ENCODE results near the gene DNMT3L.
A peak's percentile ranks its signal among the peaks of the same experiment; 100 is the strongest.
"Not testable (repeated sequence)": the region's sequence is repeated elsewhere in the genome, so short reads cannot be mapped to it uniquely, and the experiment has no call there.

The DNMT3L gene

DNA sequence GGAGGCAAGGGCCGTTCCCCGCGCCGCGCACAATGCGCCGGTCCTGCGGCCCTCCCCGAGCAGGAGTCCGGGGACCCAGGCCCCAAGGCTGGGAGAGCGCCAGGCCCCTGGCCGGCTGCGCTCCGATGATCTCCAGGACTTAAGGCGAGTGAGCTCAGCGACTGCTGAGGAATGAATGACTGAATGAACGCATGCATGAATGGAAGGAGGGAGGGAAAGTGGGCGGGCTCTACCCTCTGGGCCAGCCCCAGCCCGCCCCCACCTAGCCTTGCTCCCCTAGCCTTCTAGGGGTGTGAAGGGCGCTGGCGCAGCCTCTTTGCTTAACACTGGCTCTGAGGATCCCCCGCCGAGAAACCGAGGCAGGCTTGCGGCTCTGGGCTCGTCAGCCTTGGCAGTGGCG is 20.4 kb downstream of the DNMT3L start:
- not testable (repeated sequence) for DNase-seq

DNA sequence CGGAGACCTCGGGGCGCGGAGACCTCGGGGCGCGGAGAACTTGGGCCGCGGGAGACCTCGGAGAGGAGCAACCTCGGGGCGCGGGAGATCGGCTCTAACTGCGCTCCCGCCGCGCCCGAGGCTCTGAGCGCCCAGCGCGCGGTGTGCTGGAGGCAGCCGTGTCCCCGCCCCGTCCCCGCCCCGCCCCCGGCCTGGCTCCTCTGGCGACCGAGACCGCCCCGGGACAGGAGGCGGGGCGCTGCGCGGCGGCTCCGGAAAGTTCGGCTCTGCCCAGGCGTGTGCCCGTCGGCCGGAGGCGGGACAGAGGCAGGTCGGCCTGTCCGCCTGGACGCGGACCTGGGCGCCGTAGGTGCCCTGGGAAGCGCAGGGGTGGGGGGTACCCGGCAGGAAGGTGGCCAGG is 20.9 kb downstream of the DNMT3L start, which contains the start of gene ICOSLG:
Gene ICOSLG, minus strand, starts transcription at position 102 of the 400 bp plus-strand sequence. CDS start 126 bp downstream, outside the sequence.
- not testable (repeated sequence) for DNase-seq

DNA sequence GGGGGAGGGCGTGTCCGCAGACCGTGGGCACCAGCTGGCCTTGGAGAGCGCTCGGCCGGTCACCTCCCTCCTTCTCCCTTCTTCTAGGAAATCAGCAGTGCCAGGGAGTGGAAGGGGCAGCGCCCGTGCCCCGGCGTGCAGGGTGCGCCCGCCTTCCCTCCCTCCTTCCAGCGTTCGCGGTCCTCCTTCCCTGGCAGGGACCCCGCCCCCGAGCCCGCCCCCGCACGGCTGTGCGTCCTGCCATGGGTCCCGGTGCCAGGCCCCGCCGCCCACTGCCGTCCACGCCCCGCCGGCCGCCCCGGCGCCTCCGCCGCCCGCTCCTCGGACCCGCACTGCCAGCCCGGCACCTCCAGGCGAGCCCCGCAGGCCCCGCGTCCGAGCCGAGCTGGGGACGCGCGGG is 21.3 kb downstream of the DNMT3L start:
- not testable (repeated sequence) for DNase-seq

DNA sequence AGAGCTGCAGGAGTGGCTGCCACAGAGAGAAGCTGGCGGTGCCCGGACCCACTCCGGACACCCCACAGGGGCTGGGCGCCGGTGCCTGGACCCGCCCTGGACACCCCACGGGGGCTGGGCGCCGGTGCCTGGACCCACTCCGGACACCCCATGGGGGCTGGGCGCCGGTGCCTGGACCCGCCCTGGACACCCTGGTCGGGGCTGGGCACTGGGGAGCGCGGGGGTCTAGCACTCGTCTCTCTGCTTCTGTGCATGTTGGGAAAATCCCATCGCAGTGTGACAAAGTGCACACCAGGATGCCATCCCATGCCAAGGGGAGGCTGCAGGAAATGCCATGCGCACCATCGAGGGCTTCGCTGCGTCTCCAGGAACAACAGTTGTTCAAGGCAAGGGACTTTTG is 32.1 kb downstream of the DNMT3L start:
- not testable (repeated sequence) for DNase-seq

DNA sequence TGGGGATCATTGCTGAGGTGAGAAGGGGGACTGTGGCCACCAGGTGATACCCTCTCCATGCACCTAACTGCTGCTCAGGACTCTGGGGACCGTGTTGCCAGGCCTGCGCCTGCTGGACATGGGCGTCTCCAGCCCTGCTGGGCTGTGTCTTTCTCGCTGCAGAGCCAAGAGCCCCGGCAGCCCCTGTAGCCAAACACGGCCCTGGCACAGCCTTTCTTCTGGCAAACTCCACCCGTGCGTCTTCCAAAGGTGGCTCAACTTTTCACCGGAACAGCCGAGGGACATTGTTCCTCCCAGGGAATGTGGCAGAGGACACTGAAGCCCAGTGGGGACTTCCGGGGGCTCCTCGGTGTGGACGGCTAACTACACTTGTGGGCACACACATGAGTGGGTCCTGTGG is 33.6 kb downstream of the DNMT3L start:
- DNase-seq, result not testable (repeated sequence)

- DNase-seq, result not testable (repeated sequence)
Observed at GRCh38 chr21:44227614-44228013, 34.1 kb downstream of the DNMT3L start.

DNA sequence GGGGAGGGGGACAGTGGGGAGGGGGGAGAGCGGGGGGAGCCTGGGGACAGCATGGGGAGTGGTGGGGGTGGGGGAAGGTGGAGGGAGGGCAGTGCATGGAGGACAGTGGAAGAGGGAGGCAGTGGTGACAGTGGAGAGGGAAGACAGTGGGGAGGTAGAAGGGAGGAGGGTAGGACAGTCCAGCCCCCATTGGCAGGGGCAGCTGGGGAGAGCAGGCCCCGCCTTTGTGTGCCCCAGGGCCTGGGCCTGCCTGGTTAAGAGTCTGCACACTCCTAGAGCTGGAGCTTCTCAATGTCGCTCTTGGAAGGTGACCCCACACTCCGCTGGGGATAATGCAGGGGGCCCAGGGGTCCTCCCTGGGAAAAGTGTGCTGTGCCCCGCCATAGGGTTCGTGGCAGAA is 36.1 kb downstream of the DNMT3L start:
- DNase-seq, result not testable (repeated sequence)

GRCh38 chr21:44223334-44223733 is 38.4 kb downstream of the DNMT3L start:
- not testable (repeated sequence) for DNase-seq

DNA sequence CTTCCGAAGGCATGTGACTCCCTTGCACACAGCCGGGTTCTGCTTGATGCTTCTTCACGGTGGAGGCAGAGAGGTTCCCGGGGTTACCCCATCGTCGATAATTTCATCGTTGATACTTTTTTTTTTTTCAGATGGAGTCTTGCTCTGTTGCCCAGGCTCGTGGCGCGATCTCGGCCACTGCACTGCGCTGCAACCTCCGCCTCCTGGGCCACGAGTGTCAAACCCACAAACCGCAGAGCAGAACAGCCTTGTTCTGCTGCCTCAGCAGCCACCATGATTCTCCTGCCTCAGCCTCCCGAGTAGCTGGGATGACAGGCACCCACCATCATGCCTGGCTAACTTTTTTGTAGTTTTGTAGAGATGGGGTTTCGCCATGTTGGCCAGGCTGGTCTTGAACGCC is 41.0 kb downstream of the DNMT3L start:
- not testable (repeated sequence) for DNase-seq

DNA sequence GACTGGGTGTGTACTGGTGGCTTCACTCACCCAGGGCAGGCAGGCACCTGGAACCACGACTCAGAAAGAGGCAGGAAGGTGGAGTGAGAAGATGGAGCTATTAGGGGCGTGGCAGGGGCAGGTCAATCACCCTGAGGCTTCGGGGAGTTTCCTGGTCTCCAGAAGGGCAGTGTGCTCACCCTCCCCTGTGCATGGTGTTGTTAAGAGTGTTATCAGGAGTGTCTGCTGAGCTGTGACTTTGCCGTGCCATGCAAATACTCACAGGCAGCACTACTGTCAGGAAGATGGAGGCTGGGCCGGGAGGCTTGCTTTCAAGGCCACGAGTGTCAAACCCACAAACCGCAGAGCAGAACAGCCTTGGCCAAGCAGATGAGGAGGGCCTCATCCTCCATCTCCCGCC is 43.2 kb downstream of the DNMT3L start:
- DNase-seq, result not testable (repeated sequence)

DNA sequence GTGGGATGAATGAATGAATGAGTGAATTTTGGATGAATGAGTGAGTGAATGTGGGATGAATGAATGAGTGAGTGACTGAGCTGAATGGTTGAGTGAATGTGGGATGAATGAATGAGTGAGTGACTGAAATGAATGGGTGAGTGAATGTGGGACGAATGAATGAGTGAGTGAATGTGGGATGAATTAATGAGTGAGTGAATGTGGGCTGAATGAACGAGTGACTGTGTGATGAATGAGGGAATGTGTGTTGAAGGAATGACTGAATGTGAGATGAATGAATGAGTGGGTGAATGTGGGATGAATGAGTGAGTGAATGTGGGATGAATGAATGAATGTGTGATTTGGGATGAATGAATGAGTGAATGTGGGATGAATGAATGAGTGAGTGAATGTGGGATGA is 49.7 kb downstream of the DNMT3L start:
- not testable (repeated sequence) for DNase-seq

DNA sequence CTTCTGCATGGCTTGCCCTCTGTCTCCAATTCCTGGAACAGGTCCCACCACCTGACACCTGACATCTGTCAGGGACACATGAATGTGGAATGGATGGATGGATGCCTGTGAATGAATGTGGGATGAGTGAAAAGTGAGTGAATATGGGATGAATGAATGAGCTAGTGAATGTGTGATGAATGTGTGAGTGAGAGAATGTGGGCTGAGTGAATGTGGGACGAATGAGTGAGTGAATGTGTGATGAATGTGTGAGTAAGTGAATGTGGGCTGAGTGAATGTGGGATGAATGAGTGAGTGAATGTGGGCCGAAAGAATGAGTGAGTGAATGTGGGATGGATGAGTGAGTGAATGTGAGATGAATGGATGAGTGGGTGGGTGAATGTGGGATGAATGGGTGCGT is 50.1 kb downstream of the DNMT3L start:
- DNase-seq, result not testable (repeated sequence)

DNA sequence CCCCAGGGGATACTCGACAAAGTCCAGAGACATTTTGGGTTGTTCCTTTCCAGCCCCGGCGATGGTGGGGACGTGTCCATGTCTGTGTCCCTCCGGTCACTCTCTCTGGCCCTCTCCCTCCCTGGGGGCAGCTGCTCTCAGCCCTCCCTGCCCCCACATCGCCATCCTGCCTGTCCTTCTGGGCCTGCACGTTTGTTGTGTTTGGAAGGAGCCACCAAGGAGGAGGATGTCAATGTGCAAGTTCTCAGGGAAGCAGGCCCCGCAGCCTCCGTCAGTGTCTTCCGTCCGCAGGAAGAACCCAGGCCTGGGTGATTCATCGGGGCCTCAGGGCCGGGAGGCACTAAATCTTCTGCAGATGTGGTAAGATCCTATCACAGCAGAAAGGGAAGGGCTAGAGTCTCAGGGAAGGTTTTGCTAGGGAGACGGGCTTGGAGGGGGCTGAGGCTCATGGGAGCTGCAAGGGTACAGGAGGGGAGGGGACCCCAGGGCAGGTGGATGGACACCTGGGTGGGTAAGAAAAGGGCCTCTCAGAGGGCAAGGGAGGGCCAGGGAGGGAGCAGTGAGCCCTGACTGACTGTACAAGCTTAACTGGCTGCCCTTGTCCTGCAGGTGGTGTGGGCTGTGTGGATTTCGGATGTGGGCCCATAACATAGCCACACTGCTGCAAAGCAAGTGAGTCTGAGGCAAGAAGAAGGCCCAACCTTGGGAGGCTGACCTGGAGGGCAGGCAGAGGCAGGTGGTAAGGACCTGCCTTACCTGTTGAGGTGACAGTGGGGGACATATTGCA is 53.6 kb downstream of the DNMT3L start:
- not testable (repeated sequence) for DNase-seq

GRCh38 chr21:44206698-44207676 is 54.7 kb downstream of the DNMT3L start:
- DNase-seq, result not testable (repeated sequence)

GRCh38 chr21:44206187-44206586 is 55.5 kb downstream of the DNMT3L start:
- DNase-seq, result not testable (repeated sequence)

DNA sequence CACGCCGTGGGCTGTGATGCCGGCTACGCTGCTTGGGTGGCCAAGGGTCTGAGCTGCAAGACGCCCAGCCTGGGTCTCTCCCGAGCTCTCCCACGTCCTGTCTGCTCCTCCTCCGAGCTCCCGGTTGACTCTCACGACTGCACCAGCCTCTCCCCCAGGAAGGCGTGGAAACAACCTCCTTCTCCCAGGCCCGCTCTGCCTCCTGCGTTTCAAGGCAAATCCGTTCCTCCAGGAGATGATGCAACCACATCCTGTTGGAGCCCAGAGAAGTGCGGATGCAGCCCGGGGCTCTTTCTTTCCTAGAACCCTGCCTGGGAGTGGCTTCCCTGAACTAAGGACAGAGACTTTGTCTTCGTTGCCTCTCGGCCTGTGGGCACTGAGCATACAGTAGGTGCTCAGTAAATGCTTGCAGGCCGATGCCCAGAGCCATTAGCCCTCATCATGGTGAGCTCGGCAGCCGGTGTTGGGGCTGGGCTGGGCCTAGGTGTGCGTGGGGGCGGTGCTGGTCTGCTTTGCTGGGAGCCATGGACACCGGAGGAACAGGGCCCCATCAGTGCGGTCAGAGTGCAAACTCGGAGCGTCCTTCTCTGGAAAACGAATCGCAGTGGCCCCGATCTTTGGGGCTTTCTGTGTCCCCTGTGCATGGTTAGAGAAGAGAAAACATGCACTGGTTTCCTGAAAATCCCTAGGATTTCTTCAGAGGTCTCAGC is 59.0 kb downstream of the DNMT3L start:
- DNase-seq, result not testable (repeated sequence)

DNA sequence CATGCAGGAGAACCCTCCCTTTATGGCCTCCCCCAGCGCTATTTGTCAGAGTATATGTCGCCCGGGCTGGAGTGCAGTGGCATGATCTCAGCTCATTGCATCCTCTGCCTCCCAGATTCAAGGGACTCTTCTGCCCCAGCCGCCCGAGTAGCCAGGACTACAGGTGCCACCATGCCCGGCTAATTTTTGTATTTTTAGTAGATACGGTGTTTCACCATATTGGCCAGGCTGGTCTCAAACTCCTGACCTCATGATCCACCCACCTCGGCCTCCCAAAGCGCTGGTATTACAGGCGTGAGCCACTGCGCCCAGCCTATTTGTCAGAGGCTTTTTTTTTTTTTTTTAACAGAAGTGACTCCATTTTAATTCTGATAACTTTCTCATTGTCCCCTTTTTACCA is 61.7 kb downstream of the DNMT3L start:
- not testable (repeated sequence) for DNase-seq

- peak; percentile 80 to 89 for DNase-seq
Observed at GRCh38 chr21:44199448-44199847, 62.2 kb downstream of the DNMT3L start.

- not testable (repeated sequence) for DNase-seq
Observed at GRCh38 chr21:44197156-44197516, 64.6 kb downstream of the DNMT3L start.

Data from NCI-H526 (cell line).